A673 (cell line): ENCODE measurements around the gene ARHGEF35. TPM values are rescaled to one million over a fixed set of nuclear protein-coding genes. Genes with fewer than 3 reads are reported as not detected.
"Not testable (repeated sequence)": the region's sequence is repeated elsewhere in the genome, so short reads cannot be mapped to it uniquely, and the experiment has no call there.

ENCODE experiments used
- BruUV-seq: library from RNA; stranded (reverse); fragments of 400-500 nt; replicated peaks from 2 replicates; lab custom pipeline; 2021; lab: Mats Ljungman, UMichigan
- CTCF ChIA-PET: fragments of 300-600 bp; sonication (Branson Sonifier 250); formaldehyde crosslinking; loops from one replicate; lab custom pipeline; 2022; ENCODE audit warnings: antibody characterized with exemption; lab: Charles Lee
- POLR2A ChIA-PET: fragments of 300-600 bp; sonication (Branson Sonifier 250); formaldehyde crosslinking; loops from one replicate; lab custom pipeline; 2022; ENCODE audit warnings: antibody characterized with exemption; ENCODE audit not compliant: low non-redundant PET; lab: Charles Lee
- DNase-seq: peaks from one replicate; pipeline ENCODE4 v3.0.0-alpha.2; 2015; ENCODE audit warnings: low spot score
- H3K27ac ChIP-seq: fragments of 200-600 bp; sonication (generic); 2 replicates; pipeline ENCODE4 v1.5.1; 2016; ENCODE audit warnings: mixed run types, low read depth, mild to moderate bottlenecking, mixed read lengths, antibody characterized with exemption, low read length; ENCODE audit not compliant: poor library complexity, severe bottlenecking
- H3K27me3 ChIP-seq: fragments of 200-600 bp; sonication (generic); replicated peaks from 2 replicates; pipeline ENCODE4 v1.6.1; 2017; ENCODE audit warnings: mixed run types, low read depth, mild to moderate bottlenecking, mixed read lengths, antibody characterized with exemption, low read length; ENCODE audit not compliant: insufficient read depth, poor library complexity
- H3K36me3 ChIP-seq: fragments of 200-600 bp; sonication (generic); 2 replicates; pipeline ENCODE4 v1.6.1; 2016; ENCODE audit warnings: mixed run types, mild to moderate bottlenecking, mixed read lengths, antibody characterized with exemption, low read length; ENCODE audit not compliant: insufficient read depth, poor library complexity, severe bottlenecking
- H3K4me1 ChIP-seq: fragments of 200-600 bp; sonication (generic); 2 replicates; pipeline ENCODE4 v1.6.1; 2017; ENCODE audit warnings: mixed run types, mild to moderate bottlenecking, mixed read lengths, antibody characterized with exemption, low read length; ENCODE audit not compliant: insufficient read depth, poor library complexity, severe bottlenecking
- H3K4me3 ChIP-seq: fragments of 200-600 bp; sonication (generic); 2 replicates; pipeline ENCODE4 v1.5.1; 2016; ENCODE audit warnings: low read depth, mixed run types, mild to moderate bottlenecking, mixed read lengths, low read length; ENCODE audit not compliant: poor library complexity, severe bottlenecking
- H3K9me3 ChIP-seq: fragments of 200-600 bp; sonication (generic); 2 replicates; pipeline ENCODE4 v1.6.1; 2016; ENCODE audit warnings: mixed run types, low read depth, mild to moderate bottlenecking, mixed read lengths, antibody characterized with exemption, low read length; ENCODE audit not compliant: poor library complexity, severe bottlenecking
- EZH2 ChIP-seq: fragments of 200-600 bp; sonication (generic); IDR thresholded peaks from 2 replicates; pipeline ENCODE4 v1.6.1; 2017; ENCODE audit warnings: borderline replicate concordance, low read depth, mild to moderate bottlenecking, mixed read lengths, antibody characterized with exemption, low read length; ENCODE audit not compliant: poor library complexity, severe bottlenecking
- intact Hi-C: fragments of 100-400 bp; cut with micrococcal nuclease; formaldehyde crosslinking; loops from one replicate; pipeline ENCODE4 v1.10.0; 2022; ENCODE audit not compliant: unreplicated experiment
- total RNA-seq: library from RNA; stranded (reverse); gene quantifications from 2 replicates; pipeline ENCODE4 v1.2.3, GENCODE V29; 2021
- TF ChIP-seq, protein P1 (sequence below): fragments of 300-800, 200-600 bp; sonication (generic); conservative IDR thresholded peaks from 2 replicates; pipeline ENCODE4 v1.5.1; 2017; ENCODE audit warnings: low read depth, mild to moderate bottlenecking, antibody characterized with exemption, low read length, moderate library complexity, mixed read lengths

The ARHGEF35 gene
- total RNA-seq, 1 experiment from 2014 or later, result 4.6 TPM

DNA sequence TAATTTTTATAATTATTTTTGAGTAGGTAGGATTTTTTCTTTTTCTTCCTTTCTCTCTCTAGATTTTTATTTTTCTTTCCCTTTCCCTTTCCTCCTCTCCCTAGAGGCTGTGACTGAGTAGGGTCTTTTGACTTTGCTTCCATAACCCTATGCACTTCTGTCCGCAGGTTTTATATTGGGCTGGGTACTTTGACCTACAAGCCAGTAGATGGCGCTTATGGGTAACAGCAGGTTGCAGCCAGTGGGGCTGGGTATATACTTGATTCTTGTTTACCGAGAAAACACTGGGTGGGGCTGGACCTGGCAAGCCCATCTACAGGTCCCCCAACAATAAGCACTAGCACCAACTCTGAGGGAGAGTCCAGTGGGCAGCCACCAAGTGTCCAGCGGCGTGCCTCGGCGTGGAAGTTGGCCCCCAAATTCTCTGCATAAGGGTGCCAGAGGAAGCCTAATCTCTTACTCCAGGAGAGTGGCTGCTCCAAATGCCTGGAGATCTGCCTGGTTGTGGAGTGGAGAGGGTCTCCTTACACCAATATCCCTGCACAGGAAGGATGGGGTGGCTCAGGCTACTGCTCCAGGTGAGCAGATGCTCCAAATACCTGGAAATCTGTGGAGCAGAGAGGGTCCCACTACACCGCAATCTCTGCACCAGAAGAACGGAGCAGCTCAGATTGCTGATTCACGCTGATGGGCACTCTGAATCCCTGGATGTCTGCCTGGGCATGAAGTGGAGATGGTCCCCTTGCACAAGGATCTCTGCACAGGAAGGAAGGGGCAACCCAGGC lies 17.1 kb downstream of the ARHGEF35 start:
- POLR2A ChIA-PET, CTCF ChIA-PET, BruUV-seq, H3K36me3 ChIP-seq, intact Hi-C loops, H3K27ac ChIP-seq, H3K27me3 ChIP-seq, H3K9me3 ChIP-seq, H3K4me1 ChIP-seq, H3K4me3 ChIP-seq: not testable (repeated sequence)
- TF ChIP-seq, protein P1, sequence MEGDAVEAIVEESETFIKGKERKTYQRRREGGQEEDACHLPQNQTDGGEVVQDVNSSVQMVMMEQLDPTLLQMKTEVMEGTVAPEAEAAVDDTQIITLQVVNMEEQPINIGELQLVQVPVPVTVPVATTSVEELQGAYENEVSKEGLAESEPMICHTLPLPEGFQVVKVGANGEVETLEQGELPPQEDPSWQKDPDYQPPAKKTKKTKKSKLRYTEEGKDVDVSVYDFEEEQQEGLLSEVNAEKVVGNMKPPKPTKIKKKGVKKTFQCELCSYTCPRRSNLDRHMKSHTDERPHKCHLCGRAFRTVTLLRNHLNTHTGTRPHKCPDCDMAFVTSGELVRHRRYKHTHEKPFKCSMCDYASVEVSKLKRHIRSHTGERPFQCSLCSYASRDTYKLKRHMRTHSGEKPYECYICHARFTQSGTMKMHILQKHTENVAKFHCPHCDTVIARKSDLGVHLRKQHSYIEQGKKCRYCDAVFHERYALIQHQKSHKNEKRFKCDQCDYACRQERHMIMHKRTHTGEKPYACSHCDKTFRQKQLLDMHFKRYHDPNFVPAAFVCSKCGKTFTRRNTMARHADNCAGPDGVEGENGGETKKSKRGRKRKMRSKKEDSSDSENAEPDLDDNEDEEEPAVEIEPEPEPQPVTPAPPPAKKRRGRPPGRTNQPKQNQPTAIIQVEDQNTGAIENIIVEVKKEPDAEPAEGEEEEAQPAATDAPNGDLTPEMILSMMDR, result peak; percentile 59
- DNase-seq, result peak; percentile 41

- intact Hi-C loops, result no loop called here
- H3K9me3 ChIP-seq, result no peaks in the 10 kb centered on the region
- H3K27me3 ChIP-seq, result no peaks in the 10 kb centered on the region
- no peak overlapping the region for H3K27ac ChIP-seq
- ChIA-PET POLR2A (no interaction called here), CTCF (no interaction called here)
- no TSS peak for BruUV-seq
- no peak for TF ChIP-seq EZH2
- TF ChIP-seq, protein P1, result no peak
- DNase-seq, result no peak
- H3K4me3 ChIP-seq, result no peak overlapping the region
- no peaks in the 10 kb centered on the region for H3K4me1 ChIP-seq
- no peaks in the 10 kb centered on the region for H3K36me3 ChIP-seq
Observed at GRCh38 chr7:144174613-144175012, 21.0 kb downstream of the ARHGEF35 start.

- H3K9me3 ChIP-seq, BruUV-seq, H3K27me3 ChIP-seq, H3K4me1 ChIP-seq, intact Hi-C loops, POLR2A ChIA-PET, DNase-seq, CTCF ChIA-PET, H3K4me3 ChIP-seq, H3K27ac ChIP-seq, H3K36me3 ChIP-seq: not testable (repeated sequence)
Observed at GRCh38 chr7:144171594-144172350, 23.9 kb downstream of the ARHGEF35 start.
